HG03097 (cell line): ENCODE data around the gene NWD2.

ENCODE experiments used
- ATAC-seq: cut with Tn5 transposase; IDR thresholded peaks from one replicate; pipeline ENCODE4 v1.9.1; 2021; ENCODE audit not compliant: unreplicated experiment, low FRiP score

Gene NWD2

DNA sequence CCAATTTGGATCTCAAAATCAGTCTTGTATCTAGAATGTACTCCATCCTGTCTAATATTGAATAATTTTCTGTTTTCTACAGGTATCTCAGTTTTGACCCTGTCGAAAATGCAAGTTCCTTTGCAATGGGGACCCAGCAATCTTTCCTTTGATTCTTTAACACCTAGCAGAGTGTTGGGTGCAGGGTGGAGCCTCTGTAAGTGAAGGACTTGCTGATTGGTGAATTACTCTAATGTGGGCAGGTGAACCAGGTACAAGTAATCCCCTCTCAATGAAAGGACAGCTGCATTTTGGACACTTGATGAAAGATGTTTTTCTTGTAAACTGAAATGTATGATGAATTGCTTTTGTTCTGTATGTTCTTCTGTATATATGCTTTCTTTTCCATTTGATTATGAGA, 54.9 kb downstream of the NWD2 start:
- no peak for ATAC-seq

DNA sequence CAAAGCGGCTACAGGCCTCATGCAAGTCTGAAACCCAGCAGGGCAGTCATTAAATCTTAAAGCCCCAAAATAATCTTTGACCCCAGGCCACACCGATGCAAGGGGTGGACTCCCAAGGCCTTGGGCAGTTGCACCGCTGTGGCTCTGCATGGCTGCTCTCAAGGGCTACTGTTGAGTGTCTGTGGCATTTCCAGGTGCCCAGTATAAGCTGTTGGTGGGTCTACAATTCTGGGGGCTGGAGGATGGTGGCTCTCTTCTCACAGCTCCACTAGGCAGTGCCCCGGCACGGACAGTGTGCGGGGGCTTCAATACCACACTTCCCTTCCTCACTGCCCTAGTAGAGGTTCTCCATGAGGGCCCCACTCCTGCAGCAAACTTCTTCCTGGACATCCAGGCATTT, 60.1 kb downstream of the NWD2 start:
- no peak for ATAC-seq

DNA sequence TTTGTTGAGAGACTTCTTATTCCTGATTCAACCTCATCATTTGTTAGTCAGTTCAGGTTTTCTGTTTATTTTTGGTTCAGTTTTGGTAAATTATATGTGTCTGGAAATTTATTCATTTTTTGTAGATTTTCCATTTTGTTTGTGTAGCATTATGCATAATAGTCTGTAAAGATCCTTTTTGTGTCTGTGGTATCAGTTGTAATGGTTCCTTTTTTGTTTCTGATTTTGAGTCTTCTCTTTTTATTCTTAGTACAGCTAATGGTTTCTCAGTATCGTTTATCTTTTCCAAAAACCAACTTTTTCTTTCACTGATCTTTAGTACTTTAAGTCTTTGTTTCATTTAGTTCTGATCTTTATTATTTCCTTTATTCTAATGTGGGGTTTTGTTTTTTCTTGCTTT, 61.4 kb downstream of the NWD2 start:
- no peak for ATAC-seq

DNA sequence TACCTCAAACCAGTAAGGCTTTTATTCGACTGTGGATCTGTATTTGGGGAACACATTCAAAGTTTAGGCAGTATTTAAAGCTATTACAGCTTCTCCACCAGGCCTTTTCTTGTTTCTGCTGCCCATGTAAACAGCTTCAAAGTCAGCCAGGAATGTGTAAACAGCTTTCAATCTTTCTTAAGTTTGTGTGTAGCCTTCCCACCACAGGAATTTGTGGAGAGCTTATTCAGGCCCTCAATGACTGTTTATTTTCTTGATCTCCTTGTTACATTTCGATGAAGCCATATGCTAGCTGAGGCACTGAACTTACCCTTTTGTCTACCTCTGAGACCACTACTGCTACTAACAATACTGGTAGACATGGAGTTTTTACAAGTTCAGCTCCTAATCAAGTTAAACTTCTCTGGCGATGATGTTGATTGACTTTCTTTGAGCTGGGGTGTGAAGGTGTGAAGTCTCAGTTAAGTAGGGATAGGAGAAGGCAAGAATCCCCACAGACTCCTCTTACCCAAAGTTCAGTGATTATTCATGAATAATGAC, 72.6 kb downstream of the NWD2 start:
- ATAC-seq: no peak

DNA sequence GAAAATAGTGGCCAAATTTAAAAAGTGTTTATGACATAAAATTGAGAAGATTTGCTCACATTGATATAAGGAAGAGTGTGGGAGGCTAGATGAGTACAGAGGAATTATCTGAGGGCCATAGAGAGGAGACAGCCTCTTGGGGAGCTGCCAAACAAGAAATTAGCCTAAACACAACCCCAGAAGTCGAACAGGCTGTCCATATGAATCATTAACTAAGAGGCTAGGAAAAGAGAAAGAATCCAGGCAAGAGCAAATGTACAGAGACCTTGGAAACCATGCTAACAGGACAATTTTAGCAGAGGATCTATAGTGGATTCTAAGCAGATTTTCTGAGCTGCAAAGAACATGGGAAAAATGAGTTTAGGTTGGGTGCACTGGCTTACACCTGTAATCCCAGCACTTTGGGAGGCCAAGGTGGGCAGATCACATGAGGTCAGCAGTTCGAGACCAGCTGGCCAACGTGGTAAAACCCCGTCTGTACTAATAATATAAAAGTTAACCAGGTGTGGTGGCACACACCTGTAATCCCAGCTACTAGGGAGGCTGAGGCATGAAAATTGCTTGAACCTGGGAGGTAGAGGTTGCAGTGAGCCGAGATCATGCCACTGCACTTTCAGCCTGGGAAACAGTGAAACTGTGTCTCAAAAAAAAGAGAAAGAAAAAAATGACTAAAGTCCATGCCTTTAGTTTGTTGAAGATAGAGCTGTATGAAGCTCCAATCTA, 76.1 kb downstream of the NWD2 start:
- ATAC-seq: no peak

DNA sequence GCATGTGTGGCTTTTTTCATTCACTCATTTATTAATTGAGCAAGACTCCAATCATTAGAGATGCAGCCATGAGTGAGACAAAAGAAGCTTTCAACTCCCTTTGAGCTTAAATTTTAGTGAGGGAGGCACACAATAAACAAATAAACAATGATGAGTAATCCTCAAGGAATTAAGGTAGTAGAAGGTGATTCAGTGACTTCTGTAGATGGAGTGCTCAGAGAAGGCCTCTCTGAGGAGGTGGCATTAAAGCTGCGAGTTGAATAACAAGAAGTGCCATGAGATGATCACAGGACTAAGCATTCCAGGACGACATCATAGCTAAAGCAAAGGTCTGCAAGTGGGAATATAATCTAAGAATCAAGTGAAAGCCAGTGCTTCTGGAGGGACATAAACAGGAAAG, 77.6 kb downstream of the NWD2 start:
- ATAC-seq: no peak

DNA sequence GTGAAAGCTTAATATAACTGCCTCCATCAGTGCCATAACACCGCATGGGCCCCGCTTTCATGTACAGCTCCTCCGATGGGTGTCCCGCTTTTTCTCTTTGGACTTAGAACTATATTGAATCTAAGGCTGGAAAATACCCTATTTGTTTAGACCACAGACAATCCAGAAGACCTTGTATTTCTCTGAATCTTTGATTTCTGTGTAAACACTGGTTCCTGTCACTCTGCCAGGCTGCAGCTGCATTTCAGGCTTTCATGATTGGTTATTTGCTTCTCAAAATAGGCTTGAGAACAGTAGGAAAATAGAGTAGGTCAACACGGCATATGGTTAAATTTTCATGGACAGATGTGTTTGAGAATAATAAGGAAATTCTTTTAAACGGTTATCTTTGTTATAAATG, 80.0 kb downstream of the NWD2 start:
- ATAC-seq: no peak

DNA sequence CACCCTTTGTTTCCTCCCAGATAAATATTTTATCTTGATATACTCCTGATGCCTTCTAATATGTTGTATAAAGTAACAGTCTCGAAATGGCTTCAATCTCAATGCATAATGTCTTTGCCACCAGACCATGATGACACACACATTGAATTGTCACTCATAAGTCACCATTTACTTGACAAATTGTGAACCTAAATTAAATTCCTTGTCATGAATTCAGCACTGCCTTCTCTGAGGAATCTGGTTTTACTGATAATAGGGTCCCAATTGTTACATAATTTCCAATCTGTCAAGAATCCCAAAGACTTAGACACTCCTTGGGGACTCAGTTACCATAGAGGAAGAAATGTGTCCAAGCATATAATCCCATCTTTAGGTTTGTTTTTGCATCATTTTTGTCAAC, 82.3 kb downstream of the NWD2 start:
- no peak for ATAC-seq

DNA sequence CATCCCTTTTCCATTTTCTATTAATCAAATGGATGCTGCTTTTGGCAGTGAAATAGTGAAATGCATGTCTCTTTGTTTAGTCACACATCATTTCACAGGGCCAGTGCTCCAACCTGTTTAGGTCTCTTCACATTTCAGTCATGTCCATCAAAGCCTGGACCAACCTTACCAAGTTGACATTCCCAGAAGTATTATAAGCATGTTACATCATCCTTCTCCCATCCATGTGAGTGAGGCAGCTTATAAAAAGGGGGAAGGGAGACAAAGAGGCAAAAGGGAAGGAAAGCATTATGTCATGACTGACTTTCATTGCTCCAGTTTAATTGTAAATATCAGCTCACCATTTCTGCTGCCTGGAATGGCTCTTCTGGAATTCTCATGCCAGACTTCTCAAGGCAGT, 94.4 kb downstream of the NWD2 start:
- no peak for ATAC-seq

DNA sequence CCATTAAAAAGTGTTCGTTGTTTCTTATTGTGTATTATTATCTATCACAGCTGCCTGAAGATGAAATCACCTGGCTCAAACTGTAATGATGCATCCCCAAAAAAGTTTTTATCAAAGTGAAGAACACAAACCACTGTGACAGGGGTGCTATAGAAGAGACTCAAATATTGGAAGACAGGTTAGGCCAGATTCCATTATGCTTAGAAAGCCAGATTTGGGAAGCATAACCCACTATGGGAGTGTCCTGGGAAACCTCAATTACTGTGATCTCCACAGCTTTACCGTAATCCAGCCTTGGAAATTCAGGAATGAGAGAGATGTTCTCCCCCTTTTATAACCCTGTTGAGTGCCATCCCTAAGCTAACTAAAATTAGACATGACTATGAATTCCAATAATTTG, 114.2 kb downstream of the NWD2 start:
- no peak for ATAC-seq

DNA sequence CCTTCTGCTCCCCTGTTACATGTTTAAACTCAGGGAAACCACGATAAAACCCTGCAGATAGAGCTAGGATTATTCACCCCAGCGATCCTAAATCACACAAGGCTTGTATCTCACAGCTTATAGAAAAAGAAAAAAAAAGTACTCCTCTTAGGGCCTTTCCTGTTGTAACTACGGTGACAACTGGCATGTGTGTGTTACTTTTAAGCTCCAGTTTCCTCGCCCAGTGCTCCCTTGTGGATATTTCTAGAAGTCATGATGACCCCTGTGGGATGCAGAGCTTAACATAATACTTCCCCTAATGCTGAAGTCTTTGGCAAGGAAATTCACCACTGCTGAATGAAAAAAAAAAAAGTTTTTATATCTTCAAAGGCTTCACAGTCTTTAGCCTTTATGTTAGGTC, 114.7 kb downstream of the NWD2 start:
- ATAC-seq: no peak

DNA sequence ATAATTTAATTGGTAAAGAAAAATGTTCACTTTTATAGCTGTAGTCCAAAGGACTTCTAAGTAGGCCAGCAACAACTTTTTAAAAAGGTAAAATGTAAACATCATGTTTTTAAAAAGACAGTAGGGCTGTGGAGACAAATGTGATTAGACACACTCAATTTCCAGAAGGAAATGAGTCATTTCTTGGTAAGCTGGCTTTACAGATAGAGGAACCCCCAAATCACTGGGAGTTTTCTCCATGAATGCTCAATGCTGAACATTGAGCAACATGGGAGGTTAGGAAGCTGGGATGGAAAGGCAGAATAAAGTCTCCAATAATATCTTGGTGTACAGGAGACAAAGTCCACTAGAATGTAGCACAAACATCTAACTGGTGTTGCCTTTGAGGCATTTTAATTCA, 121.3 kb downstream of the NWD2 start:
- ATAC-seq: no peak

DNA sequence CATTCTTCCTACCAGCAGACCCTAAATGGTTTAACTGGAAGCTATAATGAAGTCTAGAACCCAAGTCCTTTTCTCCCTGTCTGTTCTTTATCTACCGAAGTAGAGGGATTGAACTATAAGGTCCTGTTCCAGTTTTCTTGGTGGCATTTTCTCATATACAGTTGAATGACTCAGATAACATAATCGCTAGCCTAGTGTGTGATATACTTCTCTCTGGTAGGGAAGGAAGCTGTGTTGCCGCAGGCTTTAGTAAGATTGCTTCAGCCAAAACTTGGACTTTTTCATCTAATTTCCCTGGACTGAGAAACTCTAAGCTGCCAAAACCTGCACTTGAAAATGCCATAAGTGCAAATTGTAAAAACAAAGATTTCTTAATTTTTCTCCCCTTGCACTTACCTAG, 123.4 kb downstream of the NWD2 start:
- ATAC-seq: no peak

DNA sequence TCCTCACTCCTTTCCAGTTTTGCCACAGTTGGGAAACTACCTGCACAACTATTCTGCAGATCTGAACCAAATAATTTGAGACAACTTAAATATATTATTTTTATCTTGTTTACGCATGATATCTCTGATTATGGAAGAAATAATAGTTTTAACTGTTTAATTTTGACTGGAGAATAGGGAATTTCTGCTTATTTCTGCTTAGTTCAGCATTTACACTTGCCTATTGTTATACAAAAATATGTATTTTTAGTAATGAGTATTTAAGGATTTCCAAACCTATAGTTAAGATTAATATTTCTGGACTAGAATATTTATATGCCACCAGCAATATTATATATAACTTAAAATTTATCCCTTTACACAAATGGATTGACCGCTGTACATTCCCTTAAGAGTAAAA, 125.5 kb downstream of the NWD2 start:
- no peak for ATAC-seq

DNA sequence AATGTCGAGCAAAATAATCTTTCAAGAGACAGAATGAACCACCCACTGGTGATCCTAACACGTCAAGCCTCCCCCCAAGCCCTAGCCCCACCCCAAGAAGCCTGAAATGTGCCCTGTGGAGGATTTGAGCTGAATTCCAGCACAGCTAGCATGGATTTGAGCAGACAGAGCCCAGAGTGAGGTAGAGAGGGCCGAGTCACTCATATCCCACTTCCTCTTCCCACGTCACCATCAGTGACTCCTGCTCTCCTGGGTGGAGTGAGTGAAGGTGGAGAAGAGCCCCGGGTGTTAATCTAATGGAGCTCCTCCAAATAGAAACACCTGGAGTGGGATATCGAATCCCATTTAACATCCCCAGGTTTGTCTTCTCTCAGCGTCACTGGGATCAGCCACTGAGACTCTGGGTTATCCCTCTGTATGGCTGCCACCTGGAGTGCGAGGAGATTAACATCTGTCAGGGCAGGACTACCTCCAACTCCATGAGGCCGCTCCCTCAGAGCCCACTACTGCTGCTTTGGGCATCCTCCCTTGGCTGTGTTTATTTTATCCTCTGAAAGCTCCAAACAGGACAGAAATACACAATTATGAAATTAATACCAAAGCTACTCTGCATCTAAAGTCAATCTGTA, 136.6 kb downstream of the NWD2 start:
- no peak for ATAC-seq

DNA sequence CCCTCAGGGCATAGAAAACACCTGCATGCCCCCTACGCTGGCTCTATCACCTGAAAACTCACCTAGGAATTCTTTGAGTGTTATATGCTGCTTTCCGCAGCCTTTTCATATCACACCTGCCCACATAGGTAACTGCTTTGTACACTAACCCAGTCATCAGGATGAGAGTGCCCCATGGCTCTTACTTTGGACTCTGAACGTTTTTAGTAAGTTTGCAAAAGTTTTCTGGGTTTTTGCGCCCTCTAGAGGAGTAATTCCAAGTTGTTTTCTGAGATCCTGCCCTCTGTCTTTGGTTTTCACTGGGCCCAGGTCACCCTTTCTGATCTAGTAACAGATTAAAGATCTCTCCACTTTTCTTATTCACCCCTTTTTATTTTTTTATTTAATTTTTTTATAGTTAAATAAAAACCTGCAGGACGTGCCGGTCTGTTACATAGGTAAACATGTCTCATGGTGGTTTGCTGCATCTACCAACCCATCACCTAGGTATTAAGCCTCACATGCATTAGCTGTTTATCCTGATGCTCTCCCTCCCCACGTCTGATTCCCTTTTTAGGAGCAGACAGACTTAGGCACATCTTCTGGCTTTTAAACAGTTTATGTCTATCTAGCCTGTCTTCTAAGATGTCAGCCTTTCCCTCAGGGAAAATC, 139.2 kb downstream of the NWD2 start:
- no peak for ATAC-seq

DNA sequence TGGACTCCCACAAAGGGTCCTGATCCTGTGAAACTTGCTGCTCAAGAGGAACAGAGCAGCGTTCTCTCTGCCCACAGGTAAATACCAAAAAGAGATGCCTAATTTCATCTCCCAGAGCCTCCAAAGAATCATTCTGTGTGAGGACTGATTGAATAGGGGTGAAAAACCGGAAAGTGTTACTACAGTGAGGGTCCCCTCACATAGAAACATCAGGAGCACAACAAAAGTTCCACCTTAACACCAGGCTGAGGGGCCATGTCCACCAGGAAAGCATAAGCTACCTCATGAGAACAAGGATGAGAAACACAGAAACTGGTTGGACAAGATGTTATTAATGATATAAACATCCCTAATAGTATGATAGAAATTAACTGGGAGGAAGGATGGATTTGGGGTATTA, 140.9 kb downstream of the NWD2 start:
- ATAC-seq: no peak

DNA sequence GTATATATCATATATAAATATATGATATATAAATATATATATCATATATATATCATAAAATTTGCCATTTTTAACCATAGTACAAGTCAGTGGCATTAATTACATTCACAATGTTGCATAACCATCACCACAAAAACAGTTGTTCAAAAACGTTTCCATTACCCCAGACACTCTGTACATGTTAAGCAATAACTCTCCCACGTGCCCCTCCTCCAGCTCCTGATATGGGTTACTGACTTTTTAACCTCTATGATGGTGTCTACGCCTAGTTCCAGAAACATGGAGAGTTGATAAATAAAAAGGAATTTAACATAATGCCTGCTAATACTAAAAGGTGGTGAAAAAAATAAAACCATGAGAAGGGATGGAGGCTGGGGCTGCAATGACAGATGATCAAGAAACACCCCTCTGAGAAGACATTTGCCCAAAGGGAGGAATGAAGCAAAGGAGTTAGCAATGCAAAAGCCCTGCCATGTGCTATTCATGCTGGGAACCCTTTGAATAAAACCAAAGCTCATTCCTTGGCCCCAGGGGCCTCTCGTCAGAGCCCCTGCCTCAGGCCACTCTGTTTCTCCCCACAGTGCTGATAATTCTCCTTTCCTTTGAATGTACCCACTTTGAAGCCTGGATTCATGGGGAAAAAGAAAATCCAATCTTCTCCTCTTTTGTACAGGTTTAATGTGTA, 144.3 kb downstream of the NWD2 start:
- ATAC-seq: no peak

DNA sequence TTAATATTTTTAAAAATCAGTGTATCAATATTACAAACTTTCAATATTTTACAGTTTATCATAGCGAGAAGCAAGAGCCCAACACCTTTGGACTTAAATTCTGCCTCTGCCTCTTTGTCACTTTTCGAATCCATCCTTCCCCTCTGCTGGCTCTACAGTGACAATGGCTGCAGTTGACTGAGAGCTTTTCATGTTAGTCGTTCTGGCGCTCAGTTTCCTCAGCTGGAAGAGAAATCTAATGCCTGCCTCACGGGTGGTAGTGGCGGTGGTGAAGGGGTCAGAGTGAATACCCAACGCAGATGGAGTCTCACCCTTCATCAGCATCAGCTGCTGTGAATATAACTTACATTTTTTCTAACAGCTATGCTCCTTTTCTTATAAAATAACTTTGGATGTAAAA, 144.8 kb downstream of the NWD2 start:
- ATAC-seq: no peak

DNA sequence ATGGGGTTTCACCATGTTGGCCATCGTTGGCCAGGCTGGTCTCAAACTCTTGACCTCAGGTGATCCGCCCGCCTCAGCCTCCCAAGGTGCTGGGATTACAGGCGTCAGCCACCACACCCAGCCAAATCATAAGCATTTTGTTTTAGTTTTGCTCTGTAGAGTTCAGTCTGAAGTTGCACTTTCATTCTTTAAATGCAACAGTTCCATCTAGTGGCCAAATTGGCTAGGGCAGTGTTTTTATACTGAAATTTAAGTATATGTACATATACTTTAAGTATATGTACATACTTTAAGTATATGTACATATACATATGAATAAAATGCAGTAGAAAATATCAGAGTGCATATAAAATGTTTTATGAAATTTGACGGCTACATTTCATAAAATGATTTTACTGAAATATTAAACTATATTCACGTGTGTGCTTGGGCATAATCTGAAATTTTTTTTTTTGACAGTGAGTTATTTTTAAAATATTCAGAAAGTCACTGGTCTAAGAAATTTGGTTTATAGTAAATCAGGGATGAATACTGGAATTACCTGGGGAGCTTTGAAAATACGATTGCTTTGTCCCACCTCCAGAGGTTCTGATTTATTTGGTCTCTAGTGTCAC, 145.5 kb downstream of the NWD2 start:
- no peak for ATAC-seq
